Measurements from ENCODE around the gene XXYLT1. TPM values are rescaled to one million over a fixed set of nuclear protein-coding genes. Genes with fewer than 3 reads are reported as not detected.

Gene XXYLT1
- total and polyA plus RNA-seq, 12 donors: 6.2 to 14.6 (median 9.3) TPM

- H3K9me3 ChIP-seq (replicated peaks in 1 of 3): no peaks in the 10 kb centered on the region
- intact Hi-C loops (cut with DNase I): no loop called here
- H3K4me3 ChIP-seq: no peak overlapping the region
- no peak for TF ChIP-seq POLR2A (IDR thresholded peaks at IDR 0.05)
- no peak for TF ChIP-seq CTCF (IDR thresholded peaks at IDR 0.05)
- peaks cover 0 to 4% of the 10 kb centered on the region in 2 donors for H3K36me3 ChIP-seq (replicated peaks in 1 of 2)
- WGBS, 4 donors: 92 to 94% (median 93%) methylated on average over 19 to 25 of the region's 25 CpGs
- no peak for DNase-seq
- no peak overlapping the region for H3K27ac ChIP-seq
- no peaks in the 10 kb centered on the region for H3K27me3 ChIP-seq
- no peaks in the 10 kb centered on the region for H3K4me1 ChIP-seq (replicated peaks in 1 of 2)
These were observed 196.8 kb downstream of the XXYLT1 start for GRCh38 chr3:195073866-195074860.

- Histone ChIP-seq H3K9me3 (replicated peaks in 1 of 3) (no peaks in the 10 kb centered on the region), H3K27ac (no peak overlapping the region), H3K36me3 (replicated peaks in 1 of 2) (peaks cover 0 to 8% of the 10 kb centered on the region in 2 donors), H3K4me3 (no peak overlapping the region), H3K4me1 (replicated peaks in 1 of 2) (no peaks in the 10 kb centered on the region), H3K27me3 (no peaks in the 10 kb centered on the region)
- TF ChIP-seq POLR2A (IDR thresholded peaks at IDR 0.05) (no peak), CTCF (IDR thresholded peaks at IDR 0.05) (no peak)
- intact Hi-C loops (cut with DNase I): no loop called here
- WGBS, 4 donors: 93 to 96% (median 95%) methylated on average over 9 to 19 of the region's 19 CpGs
- no peak for DNase-seq
These were observed 197.9 kb downstream of the XXYLT1 start for GRCh38 chr3:195072916-195073564.

- Histone ChIP-seq H3K4me3 (no peak overlapping the region), H3K4me1 (replicated peaks in 1 of 2) (no peaks in the 10 kb centered on the region), H3K27me3 (no peaks in the 10 kb centered on the region), H3K27ac (no peak overlapping the region), H3K36me3 (replicated peaks in 1 of 2) (peaks cover 0 to 8% of the 10 kb centered on the region in 2 donors), H3K9me3 (replicated peaks in 1 of 3) (no peaks in the 10 kb centered on the region)
- DNase-seq: no peak
- intact Hi-C loops (cut with DNase I): no loop called here
- WGBS, 4 donors: 84 to 91% (median 91%) methylated on average over 18 to 23 of the region's 23 CpGs
- TF ChIP-seq CTCF (IDR thresholded peaks at IDR 0.05): no peak
- no peak for TF ChIP-seq POLR2A (IDR thresholded peaks at IDR 0.05)
These were observed 198.8 kb downstream of the XXYLT1 start for GRCh38 chr3:195071916-195072820.

All from adrenal gland (tissue), 12 donors.